ENCODE results near the gene ING1.

The ING1 gene

GRCh38 chr13:110706570-110707372 is 6.7 kb upstream of the ING1 start:
- peak overlapping the region; percentile 74 for H3K4me3 ChIP-seq (replicated peaks; ENCODE audit: low read depth, low read length)
- no peak for TF ChIP-seq CTCF (IDR thresholded peaks at IDR 0.05; ENCODE audit: low read length, missing control alignments)
- no peak for DNase-seq (ENCODE audit: low read depth)

DNA sequence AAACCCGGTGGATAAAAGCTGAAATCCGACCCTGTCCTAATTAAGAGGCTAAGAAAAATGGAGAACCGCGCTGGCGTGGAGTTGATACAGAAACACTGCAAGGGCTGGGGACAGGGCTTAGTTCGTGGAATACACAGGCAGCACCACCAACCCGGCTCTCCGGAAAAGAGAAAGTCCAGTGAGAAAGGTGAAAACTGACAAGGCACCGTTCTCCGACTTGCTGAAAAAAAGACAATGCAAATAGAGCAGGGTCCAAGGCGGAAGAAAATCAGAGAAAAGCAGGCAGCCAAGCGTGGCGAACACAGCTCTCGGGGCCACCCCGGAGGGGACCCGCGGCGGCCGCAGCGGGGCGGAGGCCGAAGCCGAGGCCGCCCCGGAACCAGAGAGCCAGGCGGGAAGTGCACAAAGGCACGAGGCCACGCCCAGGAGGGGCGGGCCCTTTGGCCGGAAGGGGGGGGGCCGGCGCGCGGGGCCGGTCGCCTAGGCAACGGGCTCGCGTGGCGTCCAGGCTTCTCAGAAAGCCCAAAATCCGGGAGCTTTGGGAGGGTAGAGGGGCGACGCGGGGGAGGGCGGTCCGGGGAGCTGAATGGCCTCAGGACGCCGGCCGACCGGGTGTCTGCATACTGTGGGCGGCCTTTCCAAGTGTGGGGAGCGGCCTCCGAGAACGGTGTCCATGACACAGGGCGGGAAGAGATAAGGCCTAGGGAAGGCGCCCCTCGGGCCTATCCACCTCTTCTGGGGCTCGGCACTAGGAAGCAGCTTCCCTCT is 1.2 kb upstream of the ING1 start:
- DNase-seq (ENCODE audit: low read depth), result peak; percentile 79
- TF ChIP-seq CTCF (IDR thresholded peaks at IDR 0.05; ENCODE audit: low read length, missing control alignments), result no peak
- H3K4me3 ChIP-seq (replicated peaks; ENCODE audit: low read depth, low read length), result peak overlapping the region; percentile 96

DNA sequence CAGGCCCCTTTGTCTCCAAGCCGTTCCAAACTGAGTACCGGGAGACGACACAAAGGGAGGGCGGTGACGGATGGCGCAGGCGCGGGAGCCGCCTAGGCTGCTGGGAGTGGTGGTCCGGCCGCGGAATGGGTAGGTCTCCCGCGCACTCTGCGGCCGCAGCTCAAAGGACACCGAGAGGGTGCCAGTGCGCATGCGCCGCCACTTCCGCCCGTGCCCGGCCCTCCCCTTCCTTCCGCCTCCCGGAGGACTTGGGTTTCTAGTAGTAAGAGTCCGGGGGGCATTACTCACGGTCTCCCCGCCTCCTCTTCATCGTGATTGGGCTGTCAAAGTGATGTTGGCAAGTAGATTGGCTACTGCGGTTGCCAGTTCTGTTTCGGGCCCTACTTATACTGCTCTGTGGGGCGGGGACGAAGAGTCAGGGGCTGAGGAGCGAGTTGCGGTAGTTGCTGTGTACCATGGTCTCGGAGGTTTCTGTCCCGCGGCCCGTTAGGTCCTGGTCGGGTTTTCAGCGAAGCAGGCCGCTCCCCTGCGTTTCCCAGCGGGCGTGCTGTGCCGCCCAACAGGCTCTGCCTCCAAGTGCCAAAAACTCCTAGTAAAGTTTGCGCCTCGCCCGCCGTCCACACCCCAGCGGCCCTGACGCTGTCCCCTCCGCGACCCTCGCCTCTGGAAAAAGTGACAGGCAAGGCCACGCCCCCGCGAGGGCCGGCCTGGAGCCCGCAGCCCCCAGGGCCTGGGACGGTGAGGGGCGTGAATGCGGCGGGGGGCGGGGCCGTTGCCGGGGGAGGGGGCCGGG is 455 bp upstream of the ING1 start:
- TF ChIP-seq CTCF (IDR thresholded peaks at IDR 0.05; ENCODE audit: low read length, missing control alignments), result no peak
- peak overlapping the region; percentile 96 for H3K4me3 ChIP-seq (replicated peaks; ENCODE audit: low read depth, low read length)
- DNase-seq (ENCODE audit: low read depth), result peak; percentile 100

- DNase-seq (ENCODE audit: low read depth), result peak; percentile 47
- TF ChIP-seq CTCF (IDR thresholded peaks at IDR 0.05; ENCODE audit: low read length, missing control alignments), result no peak
- H3K4me3 ChIP-seq (replicated peaks; ENCODE audit: low read depth, low read length), result peak overlapping the region; percentile 96
Observed at GRCh38 chr13:110713981-110714796, 689 bp downstream of the ING1 start.

DNA sequence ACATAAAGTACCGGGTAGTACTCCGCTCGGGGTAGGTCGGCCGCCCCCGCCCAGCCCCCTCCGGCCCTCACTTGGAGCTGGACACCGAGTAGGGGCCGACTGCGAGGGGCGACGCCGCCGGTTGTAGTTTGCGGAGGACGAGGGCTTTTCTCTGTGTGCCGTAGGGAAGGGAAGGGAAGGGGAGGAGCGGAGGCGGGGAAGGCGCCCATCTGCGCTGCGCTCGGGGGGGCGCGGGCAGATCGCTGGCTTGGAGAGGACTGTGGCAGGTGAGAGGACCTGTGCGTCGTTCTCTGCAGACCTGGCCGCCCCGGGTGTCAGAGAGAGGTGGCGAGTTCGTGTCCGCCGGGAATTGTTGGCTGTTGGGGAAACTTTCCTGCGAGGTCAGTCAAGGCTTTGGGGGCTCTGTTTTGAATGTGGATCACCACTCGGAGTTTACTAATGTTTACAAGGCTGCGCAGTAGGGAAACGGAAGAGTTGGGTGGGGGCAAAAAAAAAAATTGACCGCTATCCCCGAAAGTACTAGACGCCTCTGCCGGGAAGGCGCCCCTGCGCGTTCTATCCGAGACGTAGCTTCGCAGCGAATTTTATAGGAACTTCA is 1.4 kb downstream of the ING1 start:
- H3K4me3 ChIP-seq (replicated peaks; ENCODE audit: low read depth, low read length), result peak overlapping the region; percentile 96
- DNase-seq (ENCODE audit: low read depth), result peak; percentile 50
- TF ChIP-seq CTCF (IDR thresholded peaks at IDR 0.05; ENCODE audit: low read length, missing control alignments), result peak; percentile 11
